HepG2 (cell line): ENCODE data around the gene ZNF467. TPM values are rescaled to one million over a fixed set of nuclear protein-coding genes. Genes with fewer than 3 reads are reported as not detected.

Source experiments
- ATAC-seq: fragments of 200-7000 bp; cut with Tn5 transposase; 3 replicates; pipeline ENCODE4 v1.9.1; 2020; ENCODE audit warnings: mild to moderate bottlenecking, moderate library complexity
- BruUV-seq: library from RNA; stranded (reverse); fragments of 400-500 nt; replicated peaks from 2 replicates; lab custom pipeline; 2021; lab: Mats Ljungman, UMichigan
- CTCF ChIA-PET: fragments of 300-600 bp; formaldehyde crosslinking; extraction: SDS; loops from one replicate; lab custom pipeline; 2021; ENCODE audit warnings: low total read pairs, inconsistent platforms, low intra/inter-chr PET ratio; lab: Yijun Ruan, JAX
- POLR2A ChIA-PET: fragments of 350-600 bp; sonication (Branson Sonifier 250); formaldehyde crosslinking; loops from one replicate; lab custom pipeline; 2020; ENCODE audit warnings: antibody characterized with exemption, inconsistent platforms; lab: Yijun Ruan, JAX
- DNase-seq: peaks from one replicate; pipeline ENCODE4 v3.0.0-alpha.2; 2015; ENCODE audit warnings: low spot score
- FAIRE-seq: peaks from 3 replicates; lab custom pipeline; 2011; peaks lifted over from hg19 to GRCh38; lab: Jason Lieb, UNC
- H2AFZ ChIP-seq: one replicate; pipeline ENCODE4 v1.6.1; 2011; ENCODE audit warnings: low read length, inconsistent platforms
- H3K27ac ChIP-seq: fragments of 300-600 bp; 3 replicates; pipeline ENCODE4 v1.8.0; 2011; ENCODE audit warnings: mixed run types, mild to moderate bottlenecking, mixed read lengths, low read length, inconsistent platforms; ENCODE audit not compliant: insufficient read depth; ENCODE audit errors: extremely low read length
- H3K27me3 ChIP-seq, 2 experiments: fragments of 200-600 bp in 1 of 2; 2 replicates in 1 of 2; 3 replicates in 1 of 2; pipeline versions ENCODE4 v1.6.0 to v1.8.0; 2011; ENCODE audit warnings: low read length in 2 of 2, mild to moderate bottlenecking in 2 of 2, moderate library complexity in 2 of 2, inconsistent platforms in 1 of 2; ENCODE audit not compliant: insufficient read depth in 2 of 2, control insufficient read depth in 1 of 2
- H3K36me3 ChIP-seq, 2 experiments: fragments of 200-600 bp in 1 of 2; replicated peaks in 1 of 2; 2 replicates in 1 of 2; 3 replicates in 1 of 2; pipeline versions ENCODE4 v1.5.1 to v1.8.0; 2011; ENCODE audit warnings: low read length in 2 of 2, inconsistent platforms in 1 of 2; ENCODE audit not compliant: insufficient read depth in 2 of 2, control insufficient read depth in 1 of 2
- H3K4me1 ChIP-seq: 2 replicates; pipeline ENCODE4 v1.5.1; 2012; ENCODE audit warnings: low read length, inconsistent platforms; ENCODE audit not compliant: insufficient read depth
- H3K4me2 ChIP-seq: 2 replicates; pipeline ENCODE4 v1.6.0; 2011; ENCODE audit warnings: low read depth, low read length, inconsistent platforms
- H3K4me3 ChIP-seq, 3 experiments: fragments of 200-600 bp in 1 of 3; sonication (generic), shearing (Covaris generic) in 1 of 3; replicated peaks in 1 of 3; 2 replicates each; pipeline ENCODE4 v1.5.1; 2011 to 2016; ENCODE audit warnings: low read length in 3 of 3, inconsistent platforms in 2 of 3, low read depth in 2 of 3, mild to moderate bottlenecking in 2 of 3, control low read depth in 1 of 3, mixed read lengths in 1 of 3; ENCODE audit not compliant: insufficient read depth in 1 of 3
- H3K79me2 ChIP-seq: one replicate; pipeline ENCODE4 v1.6.1; 2011; ENCODE audit warnings: low read length, inconsistent platforms; ENCODE audit not compliant: insufficient read depth
- H3K9ac ChIP-seq: 2 replicates; pipeline ENCODE4 v1.6.0; 2011; ENCODE audit warnings: mild to moderate bottlenecking, low read depth, low read length, inconsistent platforms; ENCODE audit not compliant: insufficient read depth
- H3K9me3 ChIP-seq: 2 replicates; pipeline ENCODE4 v1.5.1; 2012; ENCODE audit warnings: mild to moderate bottlenecking, low read length
- H4K20me1 ChIP-seq: 2 replicates; pipeline ENCODE4 v1.6.0; 2011; ENCODE audit warnings: inconsistent platforms, mild to moderate bottlenecking, low read length, moderate library complexity; ENCODE audit not compliant: insufficient read depth
- ASH2L ChIP-seq: fragments of 300-600, 200-600 bp; sonication (generic); IDR thresholded peaks from 2 replicates; pipeline ENCODE4 v1.7.0; 2017; ENCODE audit warnings: low read depth, mild to moderate bottlenecking, moderate library complexity, mixed read lengths, low read length; ENCODE audit not compliant: insufficient read length
- SALL1 ChIP-seq: sonication (generic); formaldehyde crosslinking; IDR thresholded peaks from 2 replicates; pipeline ENCODE4 v1.8.0; 2022; ENCODE audit warnings: mild to moderate bottlenecking, missing genetic modification reagents
- ZNF501 ChIP-seq: sonication (generic); formaldehyde crosslinking; IDR thresholded peaks from 2 replicates; pipeline ENCODE4 v1.5.1; 2020; ENCODE audit warnings: mild to moderate bottlenecking, moderate library complexity, missing genetic modification reagents
- ZNF687 ChIP-seq: sonication (generic); formaldehyde crosslinking; IDR thresholded peaks from 2 replicates; pipeline ENCODE4 v1.5.1; 2020; ENCODE audit warnings: mild to moderate bottlenecking, missing genetic modification reagents, moderate library complexity
- WGBS: methylation state at CpG from one replicate; pipeline ENCODE4 v1.1.6; 2017; ENCODE audit warnings: low lambda C conversion rate; 5-methylcytosine and 5-hydroxymethylcytosine counted together
- in situ Hi-C: cut with HindIII; loops from 2 replicates; pipeline ENCODE4 v1.10.0; 2017; ENCODE audit warnings: low pct_unique_long_range_greater_than_20kb; ENCODE audit not compliant: extremely low pct_ligation_motif_present
- intact Hi-C: fragments of 100-400 bp; cut with micrococcal nuclease; formaldehyde crosslinking; loops from one replicate; pipeline ENCODE4 v1.10.0; 2022; ENCODE audit not compliant: unreplicated experiment
- polyA plus RNA-seq, 8 experiments: library from polyadenylated mRNA; depleted of rRNA in 3 of 8; stranded (reverse) in 7 of 8; unstranded in 1 of 8; fragments of >200 nt; fragmentation: Illumina TruSeq in 4 of 8; extraction: Trizol in 4 of 8; gene quantifications; 2 replicates each; pipeline versions ENCODE4 v1.2.1 to v1.2.3, GENCODE V29; 2011 to 2016; ENCODE audit warnings: low read depth in 4 of 8, missing spikeins in 1 of 8, mixed read lengths in 1 of 8; ENCODE audit not compliant: insufficient read depth in 1 of 8
- total RNA-seq, 5 experiments: library from RNA; depleted of rRNA; stranded (reverse); fragments of >200 nt; fragmentation: Illumina TruSeq; extraction: Trizol; gene quantifications; 2 replicates each; pipeline ENCODE4 v1.2.3, GENCODE V29; 2016; ENCODE audit warnings: low read depth in 1 of 5

Gene ZNF467
- total and polyA plus RNA-seq, 2 of the 13 experiments (the other 11 are each of a cell fraction or from before 2014, with no cell fraction given), result 0.03 TPM; not detected in 1

GRCh38 chr7:149742075-149742701 is 31.2 kb downstream of the ZNF467 start (continued):
- TF ChIP-seq ASH2L (peak; percentile 31), SALL1 (CRISPR knock-in tag) (peak; percentile 38; the same call in 1 of the 2 replicates)

- 0 out of 2 replicates have a peak, but pooled peaks have one; percentile 16 for TF ChIP-seq ZNF687 (CRISPR knock-in tag)
- no peak for TF ChIP-seq ZNF501 (CRISPR knock-in tag)
- no peak overlapping the region for H3K27ac ChIP-seq
- H2AFZ ChIP-seq, result peak overlapping the region; percentile 71
- in situ Hi-C loops, result no loop called here
- H3K4me2 ChIP-seq, result peak overlapping the region; percentile 85
- H3K36me3 ChIP-seq, result no peaks in the 10 kb centered on the region
- H3K79me2 ChIP-seq, result no peaks in the 10 kb centered on the region
- H3K9me3 ChIP-seq, result no peaks in the 10 kb centered on the region
- CTCF ChIA-PET, result interaction anchor here (1.9 to 2.4 kb wide), 2 partner anchors 73 to 79 kb away, joined by 19 to 43 read pairs; no protein-coding TSS in a partner anchor
- 9% methylated on average over 8 of the region's 13 CpGs for WGBS
- H3K27me3 ChIP-seq, result peaks cover 0 to 1% of the 10 kb centered on the region in 2 experiments; a peak in 2 of 5 replicates
- peaks cover 12% of the 10 kb centered on the region for H3K4me1 ChIP-seq
- DNase-seq (no peak), ATAC-seq (peak; percentile 83), FAIRE-seq (no peak)
- BruUV-seq, result no TSS peak
- intact Hi-C loops, result loop anchor here (1.0 kb wide), 1 partner anchor 79 kb away; no protein-coding TSS in a partner anchor
- H3K9ac ChIP-seq, result peak overlapping the region; percentile 41; the same call in 1 of the 2 replicates
- H4K20me1 ChIP-seq, result no peaks in the 10 kb centered on the region
- POLR2A ChIA-PET, result interaction anchor here (1.0 kb wide), 1 partner anchor 79 kb away, joined by 9 read pairs; no protein-coding TSS in a partner anchor
- H3K4me3 ChIP-seq, result peak overlapping the region; percentile 28 to 59 (median 48); a peak in 5 of 6 replicates
Measured at GRCh38 chr7:149741629-149742028, 31.8 kb downstream of the ZNF467 start.
